HG02642 (cell line): ENCODE measurements around the gene OR5AC2.
A peak's percentile ranks its signal among the peaks of the same experiment; 100 is the strongest.

Experiments
- ATAC-seq: cut with Tn5 transposase; IDR thresholded peaks from one replicate; pipeline ENCODE4 v1.9.1; 2021; ENCODE audit warnings: mild to moderate bottlenecking; ENCODE audit not compliant: unreplicated experiment, poor library complexity

The OR5AC2 gene

GRCh38 chr3:98086873-98087272 is at the start of gene OR5AC2:
TSS of gene OR5AC2 (plus strand) at chr3:98087173. CDS start at chr3:98087173, 0 bp downstream.
- ATAC-seq, result no peak

- ATAC-seq, result no peak
These were observed 48.7 kb upstream of the OR5AC2 start for GRCh38 chr3:98038286-98038685.

- ATAC-seq, result no peak
These were observed 48.1 kb upstream of the OR5AC2 start for GRCh38 chr3:98038876-98039275.

- ATAC-seq, result peak; percentile 97
These were observed 47.5 kb upstream of the OR5AC2 start for GRCh38 chr3:98039322-98040024.

GRCh38 chr3:98041350-98041749 is 45.6 kb upstream of the OR5AC2 start:
- ATAC-seq, result no peak

- ATAC-seq, result no peak
These were observed 38.4 kb upstream of the OR5AC2 start for GRCh38 chr3:98048586-98048985.

GRCh38 chr3:98049271-98049670 is 37.7 kb upstream of the OR5AC2 start:
- no peak for ATAC-seq

GRCh38 chr3:98056035-98056434 is 30.9 kb upstream of the OR5AC2 start:
- ATAC-seq, result no peak

GRCh38 chr3:98057631-98058030 is 29.3 kb upstream of the OR5AC2 start:
- ATAC-seq, result no peak

GRCh38 chr3:98058244-98058960 is 28.6 kb upstream of the OR5AC2 start:
- ATAC-seq, result no peak

GRCh38 chr3:98068824-98069223 is 18.1 kb upstream of the OR5AC2 start:
- no peak for ATAC-seq

GRCh38 chr3:98070840-98071239 is 16.1 kb upstream of the OR5AC2 start:
- ATAC-seq, result no peak

GRCh38 chr3:98073486-98073885 is 13.5 kb upstream of the OR5AC2 start:
- no peak for ATAC-seq

GRCh38 chr3:98095882-98096281 is 8.9 kb downstream of the OR5AC2 start:
- ATAC-seq, result no peak

GRCh38 chr3:98099848-98100247 is 12.9 kb downstream of the OR5AC2 start:
- ATAC-seq, result no peak

- ATAC-seq, result no peak
These were observed 21.2 kb downstream of the OR5AC2 start for GRCh38 chr3:98108162-98108561.

- ATAC-seq, result no peak
These were observed 23.0 kb downstream of the OR5AC2 start for GRCh38 chr3:98109807-98110549.

- ATAC-seq, result no peak
These were observed 23.6 kb downstream of the OR5AC2 start for GRCh38 chr3:98110550-98110908.

- no peak for ATAC-seq
These were observed 27.3 kb downstream of the OR5AC2 start for GRCh38 chr3:98114264-98114663.

GRCh38 chr3:98115717-98116116 is 28.7 kb downstream of the OR5AC2 start:
- ATAC-seq, result no peak

GRCh38 chr3:98130421-98130820 is 43.4 kb downstream of the OR5AC2 start, which contains the start of gene OR5H1:
TSS of gene OR5H1 (plus strand) at chr3:98130721. CDS start at chr3:98132698, 1,977 bp downstream.
- ATAC-seq, result no peak
